B cell (primary cell): Measurements from ENCODE around the gene ANAPC13. TPM values are rescaled to one million over a fixed set of nuclear protein-coding genes. Genes with fewer than 3 reads are reported as not detected.

Experiments used
- ATAC-seq: fragments of 200-7000 bp; cut with Tn5 transposase; one replicate; pipeline ENCODE4 v1.10.0; 2021; ENCODE audit warnings: low read depth, mild to moderate bottlenecking, moderate number of reproducible peaks, moderate library complexity
- CTCF ChIA-PET: fragments of 350-600 bp; sonication (Branson Sonifier 250); formaldehyde crosslinking; loops from one replicate; lab custom pipeline; 2021; ENCODE audit warnings: antibody characterized with exemption, inconsistent platforms; lab: Charles Lee
- POLR2A ChIA-PET: fragments of 350-600 bp; sonication (Branson Sonifier 250); formaldehyde crosslinking; loops from one replicate; lab custom pipeline; 2021; ENCODE audit warnings: antibody characterized with exemption; lab: Charles Lee
- DNase-seq: peaks from one replicate; pipeline ENCODE4 v3.0.0; 2013
- H2AFZ ChIP-seq: 2 replicates; pipeline ENCODE4 v1.6.1; 2012; ENCODE audit warnings: mild to moderate bottlenecking, low read depth, low read length; ENCODE audit not compliant: insufficient read depth, poor library complexity, severe bottlenecking
- H3K27ac ChIP-seq, 2 donors: 1 replicate in 1 of 2; 2 replicates in 1 of 2; pipeline ENCODE4 v1.5.1; 2012 to 2013; ENCODE audit warnings: low read length in 2 of 2, mild to moderate bottlenecking in 2 of 2, moderate library complexity in 1 of 2
- H3K27me3 ChIP-seq, 4 experiments: fragments of 200-600 bp in 1 of 4; sonication (generic) in 1 of 4; replicated peaks in 1 of 4; 1 replicate in 2 of 4; 2 replicates in 2 of 4; pipeline versions ENCODE4 v1.6.1 to v1.7.0; 2013 to 2016; ENCODE audit warnings: low read length in 3 of 4, mild to moderate bottlenecking in 2 of 4, mixed read lengths in 1 of 4, moderate library complexity in 1 of 4; ENCODE audit not compliant: insufficient read depth in 4 of 4, control insufficient read depth in 3 of 4; ENCODE audit errors: control extremely low read depth in 1 of 4
- H3K36me3 ChIP-seq, 2 experiments: replicated peaks in 1 of 2; 1 replicate in 1 of 2; 2 replicates in 1 of 2; pipeline versions ENCODE4 v1.6.1 to v1.7.1; 2013; ENCODE audit warnings: low read length in 1 of 2; ENCODE audit not compliant: insufficient read depth in 2 of 2, control insufficient read depth in 1 of 2; ENCODE audit errors: control extremely low read depth in 1 of 2, extremely low read depth in 1 of 2
- H3K4me1 ChIP-seq, 2 donors: fragments of 200-600 bp in 1 of 2; sonication (generic) in 1 of 2; 1 replicate in 1 of 2; 2 replicates in 1 of 2; pipeline versions ENCODE4 v1.5.1 to v1.6.1; 2013 to 2017; ENCODE audit warnings: low read length in 2 of 2; ENCODE audit not compliant: control insufficient read depth in 2 of 2, insufficient read depth in 2 of 2
- H3K4me2 ChIP-seq: replicated peaks from 2 replicates; pipeline ENCODE3; 2012; ENCODE audit warnings: mild to moderate bottlenecking, low read depth, low read length; ENCODE audit not compliant: poor library complexity, severe bottlenecking
- H3K4me3 ChIP-seq, 5 experiments: fragments of 200-600 bp in 1 of 5; sonication (generic) in 1 of 5; 1 replicate in 3 of 5; 2 replicates in 2 of 5; pipeline versions ENCODE4 v1.5.1 to v1.7.0; 2011 to 2016; ENCODE audit warnings: low read length in 4 of 5, mild to moderate bottlenecking in 4 of 5, low read depth in 2 of 5, control low read depth in 1 of 5, moderate library complexity in 1 of 5; ENCODE audit not compliant: insufficient read depth in 1 of 5; ENCODE audit errors: control extremely low read depth in 1 of 5, extremely low read depth in 1 of 5
- H3K79me2 ChIP-seq: fragments of 200-600 bp; sonication (generic); one replicate; pipeline ENCODE4 v1.6.0; 2016; ENCODE audit warnings: low read length; ENCODE audit not compliant: control insufficient read depth, insufficient read depth
- H3K9ac ChIP-seq: fragments of 200-600 bp; sonication (generic); 2 replicates; pipeline ENCODE4 v1.6.1; 2017; ENCODE audit warnings: mild to moderate bottlenecking, low read length, moderate library complexity
- H3K9me3 ChIP-seq, 3 donors: one replicate each; pipeline versions ENCODE4 v1.6.1 to v1.7.1; 2013; ENCODE audit warnings: low read length in 2 of 3; ENCODE audit not compliant: control insufficient read depth in 2 of 3, insufficient read depth in 1 of 3; ENCODE audit errors: control extremely low read depth in 1 of 3
- H4K20me1 ChIP-seq: 2 replicates; pipeline ENCODE4 v1.6.0; 2012; ENCODE audit warnings: mild to moderate bottlenecking, low read length; ENCODE audit not compliant: insufficient read depth, control insufficient read depth, poor library complexity, severe bottlenecking
- H3K27ac Mint-ChIP-seq: one replicate; pipeline ENCODE4 v1.8.0; 2021; ENCODE audit warnings: mixed read lengths
- H3K27me3 Mint-ChIP-seq: one replicate; pipeline ENCODE4 v1.8.0; 2021; ENCODE audit warnings: mixed read lengths
- H3K4me1 Mint-ChIP-seq: one replicate; pipeline ENCODE4 v1.8.0; 2021; ENCODE audit warnings: mixed read lengths
- H3K4me3 Mint-ChIP-seq: one replicate; pipeline ENCODE4 v1.8.0; 2021; ENCODE audit warnings: mixed read lengths
- H3K9me3 Mint-ChIP-seq: one replicate; pipeline ENCODE4 v1.8.0; 2022; ENCODE audit warnings: mixed read lengths; ENCODE audit not compliant: insufficient read depth
- CTCF ChIP-seq: fragments of 200-600 bp; IDR thresholded peaks from one replicate; pipeline ENCODE4 v1.8.0; 2022; ENCODE audit warnings: antibody characterized with exemption, mild to moderate bottlenecking
- EZH2 ChIP-seq: IDR thresholded peaks from 2 replicates; pipeline ENCODE4 v1.6.1; 2012; ENCODE audit warnings: borderline replicate concordance, low read depth, mild to moderate bottlenecking, moderate library complexity, low read length; ENCODE audit not compliant: insufficient read depth, poor library complexity, severe bottlenecking
- WGBS: methylation state at CpG from one replicate; pipeline ENCODE4 v1.1.5; 2013; ENCODE audit warnings: missing lambda C conversion rate; ENCODE audit not compliant: insufficient coverage; 5-methylcytosine and 5-hydroxymethylcytosine counted together
- intact Hi-C: fragments of 100-400 bp; cut with micrococcal nuclease; formaldehyde crosslinking; loops from one replicate; pipeline ENCODE4 v1.10.0; 2022
- polyA plus RNA-seq: library from polyadenylated mRNA; depleted of rRNA; stranded (reverse); fragments of >200 nt; gene quantifications from 2 replicates; pipeline ENCODE4 v1.2.3, GENCODE V29; 2012
- total RNA-seq, 2 donors: library from RNA; stranded (reverse); fragments of 120-200 nt in 1 of 2; gene quantifications; 1 replicate in 1 of 2; 2 replicates in 1 of 2; pipeline versions ENCODE4 v1.2.3 to v1.2.4, GENCODE V29; 2013 to 2022

ANAPC13 gene
- total and polyA plus RNA-seq, 2 donors (not counting 1 experiment from before 2014, with no cell fraction given) = 13.0 to 29.3 TPM

DNA sequence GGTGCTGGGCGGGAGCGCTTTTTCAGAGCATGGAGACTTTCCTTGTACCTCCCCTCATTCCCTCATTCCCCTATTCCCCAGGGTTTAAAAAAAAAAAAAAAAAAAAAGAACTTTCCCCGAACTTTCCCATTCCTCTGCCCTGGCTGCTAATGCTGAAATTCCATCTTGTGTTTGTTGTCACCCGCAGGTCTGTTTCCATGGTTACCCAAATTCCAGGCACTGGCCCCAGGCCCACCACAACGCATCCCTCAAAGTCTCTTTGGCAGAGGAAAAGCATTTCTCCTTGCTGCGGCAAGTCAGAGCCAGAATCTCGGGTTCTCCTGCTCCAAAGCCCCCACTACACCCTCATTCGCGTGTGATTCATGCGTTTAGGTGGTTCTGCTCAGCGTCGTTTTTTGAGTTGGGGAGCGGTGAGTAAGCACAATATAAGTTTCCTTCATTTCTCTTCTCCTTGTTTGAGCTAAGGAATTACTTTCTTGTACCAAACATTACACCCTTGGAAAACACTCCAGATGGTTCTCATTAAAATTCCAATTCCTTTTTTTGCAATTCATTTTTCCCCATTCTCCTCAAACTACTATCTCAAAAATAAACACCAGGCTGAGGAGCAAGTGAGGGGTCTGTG lies 21.6 kb downstream of the ANAPC13 start:
- TF ChIP-seq CTCF (no peak), EZH2 (no peak)
- Histone ChIP-seq H3K4me2 (no peak overlapping the region), H3K9ac (no peak overlapping the region), H4K20me1 (no peaks in the 10 kb centered on the region), H3K4me1 (no peaks in the 10 kb centered on the region), H2AFZ (no peak overlapping the region), H3K4me3 (no peak overlapping the region), H3K9me3 (no peaks in the 10 kb centered on the region), H3K79me2 (no peaks in the 10 kb centered on the region), H3K36me3 (no peaks in the 10 kb centered on the region), H3K27me3 (no peaks in the 10 kb centered on the region), H3K27ac (no peak overlapping the region)
- H3K27me3 Mint-ChIP-seq = peaks cover 13% of the 10 kb centered on the region
- H3K27ac Mint-ChIP-seq = no peak overlapping the region
- H3K4me3 Mint-ChIP-seq = no peak overlapping the region
- no peaks in the 10 kb centered on the region for H3K9me3 Mint-ChIP-seq
- intact Hi-C loops = no loop called here
- DNase-seq (no peak), ATAC-seq (no peak)
- POLR2A ChIA-PET = no interaction called here
- no peaks in the 10 kb centered on the region for H3K4me1 Mint-ChIP-seq
- WGBS = 84% methylated on average over 8 of the region's 13 CpGs
- CTCF ChIA-PET = no interaction called here

- H3K9me3 ChIP-seq = no peaks in the 10 kb centered on the region
- WGBS = 91% methylated on average over 2 of the region's 4 CpGs
- Mint-ChIP-seq H3K9me3 (no peaks in the 10 kb centered on the region), H3K27ac (no peak overlapping the region), H3K4me3 (no peak overlapping the region), H3K4me1 (no peaks in the 10 kb centered on the region), H3K27me3 (peaks cover 14% of the 10 kb centered on the region)
- no peaks in the 10 kb centered on the region for H3K4me1 ChIP-seq
- H3K27ac ChIP-seq = no peak overlapping the region
- no peak overlapping the region for H3K4me3 ChIP-seq
- no peak overlapping the region for H2AFZ ChIP-seq
- intact Hi-C loops = no loop called here
- ATAC-seq (no peak), DNase-seq (no peak)
- no peaks in the 10 kb centered on the region for H3K36me3 ChIP-seq
- ChIA-PET POLR2A (no interaction called here), CTCF (interaction anchor here (0.6 kb wide), 1 partner anchor 360 kb away, joined by 4 read pairs; no protein-coding TSS in a partner anchor)
- no peaks in the 10 kb centered on the region for H3K27me3 ChIP-seq
- no peak overlapping the region for H3K4me2 ChIP-seq
- H3K79me2 ChIP-seq = no peaks in the 10 kb centered on the region
- H3K9ac ChIP-seq = no peak overlapping the region
- TF ChIP-seq EZH2 (no peak), CTCF (no peak)
- no peaks in the 10 kb centered on the region for H4K20me1 ChIP-seq
Observed at GRCh38 chr3:134463676-134464063, 22.1 kb downstream of the ANAPC13 start.
